Activated T-helper 1 cell treated with Interleukin-2 at 50 U/mL for 16 hours (primary cell): ENCODE data around the gene TNFSF8.

ENCODE experiments used
- DNase-seq: peaks from one replicate; pipeline ENCODE4 v3.0.0-alpha.2; 2020; ENCODE audit warnings: low read depth

TNFSF8 gene, protein sequence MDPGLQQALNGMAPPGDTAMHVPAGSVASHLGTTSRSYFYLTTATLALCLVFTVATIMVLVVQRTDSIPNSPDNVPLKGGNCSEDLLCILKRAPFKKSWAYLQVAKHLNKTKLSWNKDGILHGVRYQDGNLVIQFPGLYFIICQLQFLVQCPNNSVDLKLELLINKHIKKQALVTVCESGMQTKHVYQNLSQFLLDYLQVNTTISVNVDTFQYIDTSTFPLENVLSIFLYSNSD

GRCh38 chr9:114930056-114930812 is at the start of gene TNFSF8:
TSS of gene TNFSF8 (minus strand) at chr9:114930591. CDS start at chr9:114930303, 288 bp downstream.
- peak; percentile 70 for DNase-seq

- DNase-seq: no peak
These were observed 42.8 kb upstream of the TNFSF8 start for GRCh38 chr9:114973216-114973615.

DNA sequence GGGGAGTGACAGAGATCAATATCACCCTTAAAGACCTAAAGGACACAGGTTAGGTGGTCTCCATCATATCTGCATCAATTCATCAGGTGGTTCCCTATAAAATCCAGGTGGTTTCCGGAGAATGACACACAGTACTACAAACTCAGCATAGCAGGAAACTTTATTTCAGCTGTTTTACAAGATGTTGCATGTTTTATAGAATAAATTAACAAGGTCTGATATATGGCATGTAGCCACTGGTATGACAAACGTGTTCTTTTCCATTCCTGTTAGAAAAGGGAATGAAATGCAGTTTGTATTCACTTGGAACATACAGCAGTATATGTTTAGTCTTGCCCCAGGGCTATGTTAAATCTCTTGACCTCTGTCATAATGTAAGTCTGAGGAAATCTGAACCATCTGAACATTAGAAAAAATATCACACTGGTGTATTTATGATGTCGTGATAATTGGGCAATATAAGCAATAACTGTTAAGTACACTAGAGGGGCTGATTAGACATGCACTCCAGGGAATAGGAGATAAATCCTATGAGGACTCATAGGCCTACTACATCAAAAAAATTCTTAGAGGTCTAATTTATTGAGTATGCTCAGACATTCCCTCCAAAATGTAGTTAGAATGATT is 42.2 kb upstream of the TNFSF8 start:
- no peak for DNase-seq

DNA sequence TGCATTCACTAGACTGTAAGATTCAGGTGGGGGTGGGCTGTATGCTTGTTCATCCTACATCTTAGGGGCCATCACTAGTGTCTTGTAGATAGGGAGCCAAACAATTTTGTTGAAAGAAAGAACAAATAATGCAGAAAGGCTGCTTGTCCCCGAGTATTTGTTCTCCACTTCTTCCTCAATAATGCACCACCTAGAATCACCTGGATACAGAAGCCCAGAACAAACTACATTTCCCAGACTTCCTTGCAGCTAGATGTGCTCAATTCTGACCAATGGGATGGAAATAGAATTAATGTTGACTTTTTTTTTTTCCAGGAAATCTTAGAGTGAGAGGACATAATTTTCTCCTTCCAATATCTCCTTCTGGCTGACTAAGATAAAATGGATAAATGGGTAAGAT is 38.9 kb upstream of the TNFSF8 start:
- DNase-seq: no peak

- DNase-seq: no peak
These were observed 38.3 kb upstream of the TNFSF8 start for GRCh38 chr9:114968671-114969070.

- no peak for DNase-seq
These were observed 35.2 kb upstream of the TNFSF8 start for GRCh38 chr9:114965564-114965963.

- DNase-seq: no peak
These were observed 32.4 kb upstream of the TNFSF8 start for GRCh38 chr9:114962809-114963208.

DNA sequence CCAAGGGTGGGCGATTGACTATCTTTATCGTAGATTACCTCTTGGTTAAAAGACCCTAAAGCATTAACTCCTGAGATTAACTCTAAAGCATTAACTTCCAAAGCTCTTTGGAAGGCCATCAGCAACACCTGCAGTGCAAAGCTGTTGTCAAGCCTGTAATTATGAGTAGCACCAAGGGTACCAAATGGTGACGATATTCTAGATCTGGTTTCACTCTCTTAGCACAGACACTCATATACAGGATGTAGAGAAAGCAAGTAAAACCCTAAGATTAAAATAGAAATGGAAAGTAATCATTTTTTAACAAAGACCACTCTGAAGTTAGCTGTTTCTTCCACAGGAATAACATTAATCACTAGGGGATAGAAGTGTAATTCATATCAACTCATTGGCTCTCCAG is 29.9 kb upstream of the TNFSF8 start:
- DNase-seq: no peak

DNA sequence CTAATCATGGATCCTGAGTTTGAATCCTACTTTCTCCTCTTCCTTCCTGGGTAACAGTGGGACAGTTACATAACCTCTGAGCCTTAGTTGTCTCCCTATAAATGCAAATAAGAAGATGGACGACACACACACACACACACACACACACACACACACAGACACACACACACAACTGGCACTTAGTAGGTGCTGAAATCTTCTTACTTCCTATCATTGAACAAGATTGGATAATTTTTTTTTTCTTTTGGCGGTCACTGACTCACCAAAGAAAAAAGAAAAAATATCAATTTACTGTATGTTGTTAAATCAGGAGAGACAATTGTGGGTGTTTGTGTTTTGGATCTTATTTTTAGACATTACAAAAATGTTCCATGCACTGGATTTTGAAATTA is 28.4 kb upstream of the TNFSF8 start:
- DNase-seq: no peak

- DNase-seq: peak; percentile 0
These were observed 27.8 kb upstream of the TNFSF8 start for GRCh38 chr9:114958021-114958843.

- DNase-seq: no peak
These were observed 27.2 kb upstream of the TNFSF8 start for GRCh38 chr9:114957558-114957957.

GRCh38 chr9:114954956-114955582 is 24.7 kb upstream of the TNFSF8 start:
- DNase-seq: no peak

DNA sequence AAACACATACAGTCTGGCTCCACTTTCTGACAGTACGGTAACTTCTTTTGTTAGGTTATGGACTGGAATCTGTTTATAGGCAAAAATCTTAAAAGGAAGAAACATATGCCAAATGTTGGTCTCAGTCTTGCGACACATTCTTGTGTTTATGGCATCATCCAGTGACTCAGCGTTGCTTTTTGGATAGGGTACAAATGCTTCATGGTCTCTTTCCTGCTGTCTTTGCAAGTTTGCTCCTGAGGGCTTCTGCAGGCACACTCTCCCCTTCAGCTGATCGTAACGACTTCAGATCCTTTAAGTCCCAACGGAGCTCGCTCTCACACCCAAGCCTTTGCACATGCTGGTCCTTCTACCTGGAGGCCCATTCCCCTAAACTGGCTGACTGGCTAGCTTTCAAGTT is 23.6 kb upstream of the TNFSF8 start:
- DNase-seq: no peak

DNA sequence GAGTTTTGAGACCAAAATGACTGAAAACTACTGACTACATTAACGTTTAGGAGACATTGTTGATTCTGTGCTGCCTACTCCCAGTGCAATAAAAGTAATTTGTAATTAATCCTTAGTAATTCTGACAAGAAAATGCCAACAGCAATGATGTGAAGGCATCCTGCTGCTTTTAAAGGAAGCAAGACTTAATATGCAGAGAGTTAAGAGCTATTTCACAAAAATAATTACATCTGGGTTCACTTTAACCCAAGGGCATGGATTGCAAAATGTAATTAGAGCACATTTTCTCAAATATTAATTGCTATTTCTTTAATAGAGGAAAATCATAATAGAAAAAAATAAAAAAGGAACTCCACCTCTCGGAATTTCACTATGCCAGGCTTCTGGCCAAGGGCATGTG is 22.7 kb upstream of the TNFSF8 start:
- no peak for DNase-seq

DNA sequence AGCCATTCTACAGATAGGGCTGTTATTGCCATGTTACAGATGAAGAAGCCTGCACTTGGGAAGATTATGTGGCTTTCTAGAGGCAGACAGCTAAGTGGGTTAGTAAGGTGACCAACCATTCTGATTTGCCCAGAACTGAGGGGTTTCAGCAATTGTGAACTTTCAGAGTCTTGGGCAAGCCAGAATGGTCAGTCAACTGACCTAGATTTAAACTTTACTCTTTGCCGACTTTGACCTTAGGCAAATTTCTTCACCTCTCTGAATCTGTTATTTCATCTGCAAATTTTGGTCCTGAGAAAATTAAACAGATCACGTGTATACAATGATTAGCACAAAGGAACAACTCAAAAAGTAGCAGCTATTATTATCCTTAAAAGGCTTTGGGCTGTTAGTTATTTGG is 20.4 kb upstream of the TNFSF8 start:
- DNase-seq: no peak

DNA sequence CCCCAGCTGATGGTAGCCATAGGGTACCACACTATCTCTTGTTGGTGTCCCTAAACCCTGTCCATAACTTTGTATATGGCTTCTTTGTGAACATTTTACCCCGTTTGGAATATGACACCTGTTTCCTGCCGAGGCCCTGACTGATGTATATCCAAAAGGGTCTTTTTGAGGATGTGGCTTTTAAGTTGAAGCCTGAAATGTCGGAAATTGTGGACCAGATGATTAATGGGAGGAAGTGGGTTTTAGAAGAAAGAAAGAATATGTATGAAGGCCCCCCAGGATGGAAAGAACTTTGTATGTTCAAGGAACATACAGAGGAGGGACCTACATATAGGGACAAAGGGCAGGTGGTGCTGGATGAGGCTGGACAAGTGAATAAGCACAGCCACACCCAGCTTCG is 16.7 kb upstream of the TNFSF8 start:
- DNase-seq: no peak

DNA sequence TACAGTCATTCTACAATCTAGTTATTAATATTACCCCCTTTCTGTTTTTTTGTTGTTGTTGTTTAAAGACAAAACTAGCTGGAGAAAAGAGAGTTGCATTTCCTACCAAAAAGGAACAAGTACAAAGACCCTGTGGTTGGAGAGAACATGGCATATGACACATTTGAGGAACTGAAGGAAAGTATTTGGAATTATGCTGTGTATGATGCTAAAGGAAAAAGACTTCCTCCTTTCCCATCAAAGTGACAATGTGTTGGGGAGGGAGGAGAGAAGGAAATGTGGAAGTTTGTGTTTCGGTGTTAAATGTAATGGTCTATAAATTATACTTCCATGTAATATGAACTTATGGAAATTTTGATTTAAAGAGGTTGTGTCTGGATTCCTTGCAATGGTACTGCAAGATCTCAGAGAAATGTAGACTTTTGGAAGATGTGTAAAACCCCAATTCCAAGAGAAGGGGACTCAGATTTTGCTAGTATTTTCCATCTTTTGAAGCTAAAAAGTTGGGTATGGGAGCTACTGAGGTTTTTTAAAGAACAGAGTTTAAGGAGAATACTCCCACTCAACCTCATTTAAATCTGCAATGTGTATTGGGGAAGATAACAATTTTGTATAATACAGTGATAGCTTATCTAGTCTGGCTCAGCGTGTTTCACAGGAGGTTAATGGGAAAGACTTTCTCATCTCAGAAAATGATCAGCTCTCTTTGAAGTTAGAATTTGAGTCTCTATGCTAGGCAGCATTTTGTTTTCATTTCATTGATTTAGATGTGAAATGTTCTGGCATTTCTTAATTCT is 15.4 kb upstream of the TNFSF8 start:
- no peak for DNase-seq

- DNase-seq: no peak
These were observed 11.0 kb upstream of the TNFSF8 start for GRCh38 chr9:114941376-114941775.

DNA sequence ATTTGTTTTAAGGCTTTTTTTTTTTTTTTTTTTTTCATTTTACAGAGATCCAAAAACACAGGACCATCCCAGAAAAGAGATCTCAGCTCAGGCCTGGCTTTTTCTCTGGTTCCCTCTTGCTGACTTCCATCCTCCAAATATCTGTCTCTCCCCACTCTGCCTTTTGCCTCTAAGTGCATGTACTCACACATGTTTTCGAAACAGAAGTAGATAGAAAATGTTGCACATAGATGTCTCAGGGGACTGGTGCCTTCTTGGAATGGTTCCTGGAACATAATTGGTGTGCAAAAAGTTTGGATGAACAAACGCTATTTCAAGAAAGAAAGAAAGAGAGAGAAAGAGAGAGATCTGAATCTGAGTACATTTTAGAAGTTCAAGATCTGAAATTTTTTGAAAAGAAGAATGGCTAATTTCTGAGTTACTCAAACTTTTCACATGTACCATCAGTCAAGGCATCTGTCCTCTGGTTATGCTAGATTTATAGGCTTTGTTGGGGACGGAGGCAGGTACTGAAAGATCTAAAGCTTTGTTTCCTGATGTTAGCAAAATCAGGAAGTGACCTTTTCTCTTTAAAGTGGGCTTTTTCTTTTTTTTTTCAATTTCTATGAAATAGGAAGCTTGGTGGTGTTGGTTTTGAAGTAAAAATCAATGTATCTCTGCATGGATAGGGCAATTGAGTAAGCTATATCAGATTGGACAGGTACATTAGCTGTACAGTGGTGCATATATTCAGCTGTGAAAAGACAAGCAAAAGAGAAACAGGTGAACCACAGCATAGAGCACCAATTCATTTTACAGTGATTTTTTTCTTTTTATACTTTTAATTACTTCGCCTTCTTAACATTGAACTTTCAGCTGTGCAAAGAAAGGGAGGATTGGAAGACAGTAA is 8.5 kb upstream of the TNFSF8 start:
- no peak for DNase-seq

DNA sequence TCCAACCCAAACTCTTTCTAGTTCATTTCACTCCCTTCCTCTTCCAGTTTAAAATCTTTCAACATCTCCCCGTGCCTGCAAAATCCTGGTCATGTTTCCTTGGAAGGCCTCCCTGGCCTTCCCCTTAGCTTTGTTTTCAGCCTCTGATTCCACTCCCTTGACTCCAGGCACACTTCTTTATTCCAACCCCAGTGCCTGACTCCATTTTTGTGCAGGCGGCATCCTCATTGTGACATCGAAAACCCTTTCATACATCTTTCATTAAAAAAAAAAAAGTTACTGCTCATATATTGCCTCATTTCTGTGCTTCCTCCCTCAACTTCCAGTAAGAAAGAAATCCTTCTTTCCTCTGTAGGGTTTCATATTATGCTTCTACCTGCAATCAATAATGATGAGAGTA is 7.1 kb upstream of the TNFSF8 start:
- no peak for DNase-seq
